Tibial artery (tissue), 4 donors: ENCODE measurements around the gene SEC14L5.

Experiments used
- DNase-seq, 2 donors: peaks; one replicate each; pipeline ENCODE4 v3.0.0-alpha.2; 2019
- H3K27ac ChIP-seq, 2 donors: fragments of 200-600 bp; sonication (generic) in 1 of 2; 1 replicate in 1 of 2; 2 replicates in 1 of 2; pipeline ENCODE4 v1.5.1; 2018 to 2019; ENCODE audit warnings: mild to moderate bottlenecking in 1 of 2
- H3K27me3 ChIP-seq, 2 donors: fragments of 200-600 bp; sonication (generic) in 1 of 2; one replicate each; pipeline versions ENCODE4 v1.5.1 to v1.6.0; 2016 to 2019
- H3K36me3 ChIP-seq, 3 donors: fragments of 200-600 bp; sonication (generic) in 2 of 3; one replicate each; pipeline ENCODE4 v1.5.1; 2016 to 2019; ENCODE audit warnings: mild to moderate bottlenecking in 2 of 3
- H3K4me1 ChIP-seq, 4 donors: fragments of 200-600 bp; sonication (generic) in 2 of 4; 1 replicate in 3 of 4; 2 replicates in 1 of 4; pipeline ENCODE4 v1.5.1; 2016 to 2019
- H3K4me3 ChIP-seq, 2 donors: fragments of 200-600 bp; sonication (generic) in 1 of 2; 1 replicate in 1 of 2; 2 replicates in 1 of 2; pipeline ENCODE4 v1.5.1; 2018 to 2019; ENCODE audit warnings: mild to moderate bottlenecking in 2 of 2
- H3K9me3 ChIP-seq, 3 donors: fragments of 200-600 bp; sonication (generic) in 1 of 3; one replicate each; pipeline ENCODE4 v1.5.1; 2016 to 2019
- intact Hi-C: fragments of 100-400 bp; cut with DNase I; formaldehyde crosslinking; loops from one replicate; pipeline ENCODE4 v1.15.0; 2023; ENCODE audit warnings: low total_unique reads
- TF ChIP-seq, protein P1 (sequence below), 2 experiments: fragments of 200-600 bp in 1 of 2; fragments of 450-650 bp in 1 of 2; IDR thresholded peaks; one replicate each; pipeline ENCODE4 v1.5.1; 2017 to 2019; ENCODE audit warnings: antibody characterized with exemption in 2 of 2, mild to moderate bottlenecking in 1 of 2, moderate library complexity in 1 of 2

Gene SEC14L5

DNA sequence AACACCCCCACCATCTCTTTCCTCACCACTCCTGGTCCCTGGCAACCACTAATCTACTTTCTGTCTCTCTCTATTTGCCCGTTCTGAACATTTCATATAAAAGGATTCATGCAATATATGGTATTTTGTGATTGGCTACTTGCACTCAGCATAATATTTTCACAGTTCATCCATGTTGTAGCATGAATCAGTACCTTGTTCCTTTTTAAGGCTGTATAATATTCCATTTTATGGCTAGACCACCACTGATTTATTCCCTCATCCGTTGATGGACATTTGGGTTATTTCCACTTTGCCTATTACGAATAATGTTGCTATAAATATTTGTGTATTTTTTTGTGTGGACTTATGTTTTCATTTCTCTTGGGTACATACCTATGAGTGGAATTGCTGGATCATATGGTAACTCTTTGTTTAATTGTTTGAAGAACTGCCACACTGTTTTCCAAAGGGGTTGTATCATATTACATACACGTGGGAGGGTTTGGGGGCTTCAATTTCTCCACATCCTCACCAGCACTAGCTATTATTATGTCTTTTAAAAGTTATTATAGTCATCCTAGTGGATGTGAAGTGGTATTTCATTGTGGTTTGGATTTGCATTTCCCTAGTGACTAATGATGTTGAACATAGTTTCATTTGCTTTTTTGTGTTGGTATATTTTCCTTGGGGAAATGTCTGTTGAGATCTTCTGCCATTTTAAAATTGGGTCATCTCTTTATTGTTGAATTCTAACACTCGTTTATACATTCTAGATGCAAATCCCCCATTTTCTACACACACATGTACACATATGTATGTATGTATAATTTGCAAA lies 26.3 kb downstream of the SEC14L5 start:
- DNase-seq = no peak
- no peaks in the 10 kb centered on the region for H3K36me3 ChIP-seq
- intact Hi-C loops = no loop called here
- peaks cover 0 to 32% of the 10 kb centered on the region in 2 donors for H3K27me3 ChIP-seq
- no peak overlapping the region for H3K27ac ChIP-seq
- peaks cover 0 to 4% (median 0%) of the 10 kb centered on the region in 4 donors for H3K4me1 ChIP-seq
- TF ChIP-seq, protein P1, sequence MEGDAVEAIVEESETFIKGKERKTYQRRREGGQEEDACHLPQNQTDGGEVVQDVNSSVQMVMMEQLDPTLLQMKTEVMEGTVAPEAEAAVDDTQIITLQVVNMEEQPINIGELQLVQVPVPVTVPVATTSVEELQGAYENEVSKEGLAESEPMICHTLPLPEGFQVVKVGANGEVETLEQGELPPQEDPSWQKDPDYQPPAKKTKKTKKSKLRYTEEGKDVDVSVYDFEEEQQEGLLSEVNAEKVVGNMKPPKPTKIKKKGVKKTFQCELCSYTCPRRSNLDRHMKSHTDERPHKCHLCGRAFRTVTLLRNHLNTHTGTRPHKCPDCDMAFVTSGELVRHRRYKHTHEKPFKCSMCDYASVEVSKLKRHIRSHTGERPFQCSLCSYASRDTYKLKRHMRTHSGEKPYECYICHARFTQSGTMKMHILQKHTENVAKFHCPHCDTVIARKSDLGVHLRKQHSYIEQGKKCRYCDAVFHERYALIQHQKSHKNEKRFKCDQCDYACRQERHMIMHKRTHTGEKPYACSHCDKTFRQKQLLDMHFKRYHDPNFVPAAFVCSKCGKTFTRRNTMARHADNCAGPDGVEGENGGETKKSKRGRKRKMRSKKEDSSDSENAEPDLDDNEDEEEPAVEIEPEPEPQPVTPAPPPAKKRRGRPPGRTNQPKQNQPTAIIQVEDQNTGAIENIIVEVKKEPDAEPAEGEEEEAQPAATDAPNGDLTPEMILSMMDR (IDR thresholded peaks at IDR 0.05) = no peak
- no peak overlapping the region for H3K4me3 ChIP-seq
- H3K9me3 ChIP-seq = peaks cover 0 to 6% (median 0%) of the 10 kb centered on the region in 3 donors

GRCh38 chr16:4987250-4987579 lies 29.1 kb downstream of the SEC14L5 start:
- Histone ChIP-seq H3K4me1 (peaks cover 0 to 4% (median 0%) of the 10 kb centered on the region in 4 donors), H3K27me3 (peaks cover 0 to 52% of the 10 kb centered on the region in 2 donors)
- intact Hi-C loops = no loop called here

GRCh38 chr16:4987580-4988374 lies 29.6 kb downstream of the SEC14L5 start:
- H3K36me3 ChIP-seq = no peaks in the 10 kb centered on the region
- peaks cover 0 to 6% (median 0%) of the 10 kb centered on the region in 3 donors for H3K9me3 ChIP-seq
- DNase-seq = no peak
- no peak overlapping the region for H3K4me3 ChIP-seq
- H3K4me1 ChIP-seq = peaks cover 0 to 4% (median 0%) of the 10 kb centered on the region in 4 donors
- no peak overlapping the region for H3K27ac ChIP-seq
- intact Hi-C loops = no loop called here
- TF ChIP-seq, protein P1 (IDR thresholded peaks at IDR 0.05) = no peak
- H3K27me3 ChIP-seq = peaks cover 0 to 53% of the 10 kb centered on the region in 2 donors

More at GRCh38 chr16:4987250-4987579, 29.1 kb downstream of the SEC14L5 start:
- Histone ChIP-seq H3K27ac (no peak overlapping the region), H3K9me3 (peaks cover 0 to 6% (median 0%) of the 10 kb centered on the region in 3 donors), H3K4me3 (no peak overlapping the region), H3K36me3 (no peaks in the 10 kb centered on the region)
- no peak for DNase-seq
- TF ChIP-seq, protein P1 (IDR thresholded peaks at IDR 0.05) = no peak

- intact Hi-C loops = no loop called here
- TF ChIP-seq, protein P1 (IDR thresholded peaks at IDR 0.05) = no peak
- H3K4me3 ChIP-seq = no peak overlapping the region
- peaks cover 0 to 4% (median 0%) of the 10 kb centered on the region in 4 donors for H3K4me1 ChIP-seq
- H3K27ac ChIP-seq = no peak overlapping the region
- no peaks in the 10 kb centered on the region for H3K36me3 ChIP-seq
- peaks cover 0 to 53% of the 10 kb centered on the region in 2 donors for H3K27me3 ChIP-seq
- DNase-seq = no peak
- peaks cover 0 to 6% (median 0%) of the 10 kb centered on the region in 3 donors for H3K9me3 ChIP-seq
These were observed 30.5 kb downstream of the SEC14L5 start for GRCh38 chr16:4988647-4989046.

GRCh38 chr16:4989391-4990006 lies 31.4 kb downstream of the SEC14L5 start:
- TF ChIP-seq, protein P1 (IDR thresholded peaks at IDR 0.05) = no peak
- peaks cover 0 to 53% of the 10 kb centered on the region in 2 donors for H3K27me3 ChIP-seq
- peaks cover 0 to under 1% (median 0%) of the 10 kb centered on the region in 3 donors for H3K9me3 ChIP-seq
- peaks cover 0 to 4% (median 0%) of the 10 kb centered on the region in 4 donors for H3K4me1 ChIP-seq
- H3K36me3 ChIP-seq = no peaks in the 10 kb centered on the region
- H3K27ac ChIP-seq = no peak overlapping the region
- DNase-seq = no peak
- intact Hi-C loops = no loop called here
- no peak overlapping the region for H3K4me3 ChIP-seq
